WTC11 (cell line): ENCODE results near the gene INTS11. TPM values are rescaled to one million over a fixed set of nuclear protein-coding genes. Genes with fewer than 3 reads are reported as not detected.

Experiments
- ATAC-seq: fragments of 200-7000 bp; cut with Tn5 transposase; 2 replicates; pipeline ENCODE4 v1.10.0; 2021; ENCODE audit warnings: mild to moderate bottlenecking, moderate library complexity
- CTCF ChIA-PET: fragments of 300-600 bp; sonication (Branson Sonifier 250); formaldehyde crosslinking; loops from one replicate; lab custom pipeline; 2021; ENCODE audit warnings: antibody characterized with exemption; lab: Charles Lee
- POLR2A ChIA-PET: fragments of 350-600 bp; sonication (Branson Sonifier 250); formaldehyde crosslinking; loops from one replicate; lab custom pipeline; 2021; ENCODE audit warnings: antibody characterized with exemption; lab: Charles Lee
- DNase-seq: peaks from one replicate; pipeline ENCODE4 v3.0.0; 2021; ENCODE audit warnings: low spot score
- H3K27ac Mint-ChIP-seq: 2 replicates; pipeline ENCODE4 v1.8.0; 2021; ENCODE audit warnings: mixed read lengths
- H3K27me3 Mint-ChIP-seq: 2 replicates; pipeline ENCODE4 v1.8.0; 2021; ENCODE audit warnings: low read depth, mild to moderate bottlenecking, moderate library complexity, mixed read lengths
- H3K36me3 Mint-ChIP-seq: 2 replicates; pipeline ENCODE4 v1.8.0; 2021; ENCODE audit warnings: mixed read lengths
- H3K4me1 Mint-ChIP-seq: 2 replicates; pipeline ENCODE4 v1.8.0; 2022; ENCODE audit warnings: mixed read lengths
- H3K4me3 Mint-ChIP-seq: 2 replicates; pipeline ENCODE4 v1.8.0; 2021; ENCODE audit warnings: mild to moderate bottlenecking, moderate library complexity, mixed read lengths
- H3K9me3 Mint-ChIP-seq: 2 replicates; pipeline ENCODE4 v1.8.0; 2021; ENCODE audit warnings: mixed read lengths
- CREM ChIP-seq: sonication (generic); formaldehyde crosslinking; IDR thresholded peaks from 2 replicates; pipeline ENCODE4 v1.8.1; 2022; ENCODE audit warnings: mild to moderate bottlenecking, missing genetic modification reagents, moderate library complexity
- CTCF ChIP-seq: fragments of 200-600 bp; IDR thresholded peaks from 2 replicates; pipeline ENCODE4 v1.8.0; 2022; ENCODE audit warnings: antibody characterized with exemption
- ERG ChIP-seq: fragments of 250-450 bp; sonication (Bioruptor Pico); IDR thresholded peaks from 2 replicates; pipeline ENCODE4 v1.8.0; 2021; ENCODE audit warnings: mild to moderate bottlenecking
- FOXP1 ChIP-seq: sonication (generic); formaldehyde crosslinking; IDR thresholded peaks from 2 replicates; pipeline ENCODE4 v1.8.0; 2022; ENCODE audit warnings: missing genetic modification reagents, mild to moderate bottlenecking, moderate library complexity, borderline replicate concordance
- IRF1 ChIP-seq: sonication (generic); formaldehyde crosslinking; IDR thresholded peaks from 2 replicates; pipeline ENCODE4 v1.8.0; 2023; ENCODE audit warnings: missing genetic modification reagents
- IRF2 ChIP-seq: sonication (generic); formaldehyde crosslinking; IDR thresholded peaks from 2 replicates; pipeline ENCODE4 v1.8.0; 2022; ENCODE audit warnings: low read depth, missing genetic modification reagents, borderline replicate concordance
- MYBL2 ChIP-seq: sonication (generic); formaldehyde crosslinking; IDR thresholded peaks from 2 replicates; pipeline ENCODE4 v1.8.1; 2023; ENCODE audit warnings: mild to moderate bottlenecking, moderate library complexity, missing genetic modification reagents
- RORB ChIP-seq: fragments of 250-450 bp; sonication (Bioruptor Pico); IDR thresholded peaks from 2 replicates; pipeline ENCODE4 v1.9.0; 2021; ENCODE audit warnings: mild to moderate bottlenecking
- SMAD4 ChIP-seq: sonication (generic); formaldehyde crosslinking; IDR thresholded peaks from 2 replicates; pipeline ENCODE4 v1.8.0; 2022; ENCODE audit warnings: mild to moderate bottlenecking, missing genetic modification reagents
- SP1 ChIP-seq: sonication (generic); formaldehyde crosslinking; conservative IDR thresholded peaks from 2 replicates; pipeline ENCODE4 v1.8.1; 2022; ENCODE audit warnings: missing genetic modification reagents
- TCF7 ChIP-seq: sonication (generic); formaldehyde crosslinking; IDR thresholded peaks from 2 replicates; pipeline ENCODE4 v1.8.0; 2022; ENCODE audit warnings: mild to moderate bottlenecking, low read depth, missing genetic modification reagents, moderate library complexity
- ZNF121 ChIP-seq: sonication (generic); formaldehyde crosslinking; IDR thresholded peaks from 2 replicates; pipeline ENCODE4 v1.8.0; 2023; ENCODE audit warnings: missing genetic modification reagents
- ZNF138 ChIP-seq: sonication (generic); formaldehyde crosslinking; conservative IDR thresholded peaks from 2 replicates; pipeline ENCODE4 v1.8.1; 2022; ENCODE audit warnings: mild to moderate bottlenecking, moderate library complexity, missing genetic modification reagents
- ZNF219 ChIP-seq: sonication (generic); formaldehyde crosslinking; IDR thresholded peaks from 2 replicates; pipeline ENCODE4 v1.8.0; 2023; ENCODE audit warnings: missing genetic modification reagents, mild to moderate bottlenecking, borderline replicate concordance
- ZNF396 ChIP-seq: fragments of 250-450 bp; sonication (Bioruptor Pico); IDR thresholded peaks from 2 replicates; pipeline ENCODE4 v1.8.0; 2021; ENCODE audit warnings: mild to moderate bottlenecking, moderate library complexity, borderline replicate concordance
- ZNF512 ChIP-seq: sonication (generic); formaldehyde crosslinking; IDR thresholded peaks from 2 replicates; pipeline ENCODE4 v1.8.1; 2022; ENCODE audit warnings: missing genetic modification reagents, borderline replicate concordance
- total RNA-seq: library from RNA; stranded (reverse); gene quantifications from 3 replicates; pipeline ENCODE4 v1.2.3, GENCODE V29; 2021
- TF ChIP-seq, protein P1 (sequence below): sonication (generic); formaldehyde crosslinking; IDR thresholded peaks from 2 replicates; pipeline ENCODE4 v1.8.1; 2023; ENCODE audit warnings: mild to moderate bottlenecking, missing genetic modification reagents, moderate library complexity
- TF ChIP-seq, protein P2 (sequence below): sonication (generic); formaldehyde crosslinking; IDR thresholded peaks from 2 replicates; pipeline ENCODE4 v1.8.1; 2023; ENCODE audit warnings: mild to moderate bottlenecking, missing genetic modification reagents, moderate library complexity
- TF ChIP-seq, protein P3 (sequence below): sonication (generic); formaldehyde crosslinking; conservative IDR thresholded peaks from 2 replicates; pipeline ENCODE4 v1.8.1; 2022; ENCODE audit warnings: mild to moderate bottlenecking, missing genetic modification reagents
- TF ChIP-seq, protein P4 (sequence below): sonication (generic); formaldehyde crosslinking; IDR thresholded peaks from 2 replicates; pipeline ENCODE4 v1.8.1; 2023; ENCODE audit warnings: mild to moderate bottlenecking, moderate library complexity, missing genetic modification reagents
- TF ChIP-seq, protein P5 (sequence below): sonication (generic); formaldehyde crosslinking; IDR thresholded peaks from 2 replicates; pipeline ENCODE4 v1.8.0; 2022; ENCODE audit warnings: missing genetic modification reagents

The INTS11 gene
- total RNA-seq, 1 experiment from 2014 or later = 170 TPM

GRCh38 chr1:1330366-1331067, 6.1 kb upstream of the INTS11 start (continued):
- no peak for TF ChIP-seq CTCF
- no peak for TF ChIP-seq ZNF121 (CRISPR knock-in tag)
- no peak for TF ChIP-seq CREM
- no peak for TF ChIP-seq ERG (CRISPR knock-in tag)
- no peak for TF ChIP-seq MYBL2 (CRISPR knock-in tag)
- TF ChIP-seq ZNF219 = no peak
- TF ChIP-seq, protein P1, sequence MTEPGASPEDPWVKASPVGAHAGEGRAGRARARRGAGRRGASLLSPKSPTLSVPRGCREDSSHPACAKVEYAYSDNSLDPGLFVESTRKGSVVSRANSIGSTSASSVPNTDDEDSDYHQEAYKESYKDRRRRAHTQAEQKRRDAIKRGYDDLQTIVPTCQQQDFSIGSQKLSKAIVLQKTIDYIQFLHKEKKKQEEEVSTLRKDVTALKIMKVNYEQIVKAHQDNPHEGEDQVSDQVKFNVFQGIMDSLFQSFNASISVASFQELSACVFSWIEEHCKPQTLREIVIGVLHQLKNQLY (CRISPR knock-in tag) = no peak

- no peak for DNase-seq
- H3K4me1 Mint-ChIP-seq = no peaks in the 10 kb centered on the region
- no peaks in the 10 kb centered on the region for H3K36me3 Mint-ChIP-seq
- H3K9me3 Mint-ChIP-seq = peaks cover 4% of the 10 kb centered on the region
- H3K27ac Mint-ChIP-seq = peak overlapping the region; percentile 84
- ChIA-PET CTCF (interaction anchor here (0.6 kb wide), 1 partner anchor 177 kb away, joined by 4 read pairs; no protein-coding TSS in a partner anchor), POLR2A (no interaction called here)
- H3K27me3 Mint-ChIP-seq = no peaks in the 10 kb centered on the region
- no peak for ATAC-seq
- H3K4me3 Mint-ChIP-seq = no peak overlapping the region
- TF ChIP-seq, protein P2, sequence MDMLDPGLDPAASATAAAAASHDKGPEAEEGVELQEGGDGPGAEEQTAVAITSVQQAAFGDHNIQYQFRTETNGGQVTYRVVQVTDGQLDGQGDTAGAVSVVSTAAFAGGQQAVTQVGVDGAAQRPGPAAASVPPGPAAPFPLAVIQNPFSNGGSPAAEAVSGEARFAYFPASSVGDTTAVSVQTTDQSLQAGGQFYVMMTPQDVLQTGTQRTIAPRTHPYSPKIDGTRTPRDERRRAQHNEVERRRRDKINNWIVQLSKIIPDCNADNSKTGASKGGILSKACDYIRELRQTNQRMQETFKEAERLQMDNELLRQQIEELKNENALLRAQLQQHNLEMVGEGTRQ (CRISPR knock-in tag) = no peak
- TF ChIP-seq SMAD4 (CRISPR knock-in tag) (no peak), FOXP1 (CRISPR knock-in tag) (0 out of 2 replicates have a peak, but pooled peaks have one; percentile 66), TCF7 (CRISPR knock-in tag) (peak; percentile 64; the same call in 1 of the 2 replicates), RORB (CRISPR knock-in tag) (no peak), IRF1 (no peak), IRF2 (CRISPR knock-in tag) (no peak), SP1 (CRISPR knock-in tag) (no peak), ZNF138 (CRISPR knock-in tag) (no peak), ZNF396 (CRISPR knock-in tag) (no peak), ZNF512 (CRISPR knock-in tag) (no peak)
- TF ChIP-seq, protein P3, sequence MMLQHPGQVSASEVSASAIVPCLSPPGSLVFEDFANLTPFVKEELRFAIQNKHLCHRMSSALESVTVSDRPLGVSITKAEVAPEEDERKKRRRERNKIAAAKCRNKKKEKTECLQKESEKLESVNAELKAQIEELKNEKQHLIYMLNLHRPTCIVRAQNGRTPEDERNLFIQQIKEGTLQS (CRISPR knock-in tag) = peak; percentile 55; the same call in 1 of the 2 replicates
- TF ChIP-seq, protein P4, sequence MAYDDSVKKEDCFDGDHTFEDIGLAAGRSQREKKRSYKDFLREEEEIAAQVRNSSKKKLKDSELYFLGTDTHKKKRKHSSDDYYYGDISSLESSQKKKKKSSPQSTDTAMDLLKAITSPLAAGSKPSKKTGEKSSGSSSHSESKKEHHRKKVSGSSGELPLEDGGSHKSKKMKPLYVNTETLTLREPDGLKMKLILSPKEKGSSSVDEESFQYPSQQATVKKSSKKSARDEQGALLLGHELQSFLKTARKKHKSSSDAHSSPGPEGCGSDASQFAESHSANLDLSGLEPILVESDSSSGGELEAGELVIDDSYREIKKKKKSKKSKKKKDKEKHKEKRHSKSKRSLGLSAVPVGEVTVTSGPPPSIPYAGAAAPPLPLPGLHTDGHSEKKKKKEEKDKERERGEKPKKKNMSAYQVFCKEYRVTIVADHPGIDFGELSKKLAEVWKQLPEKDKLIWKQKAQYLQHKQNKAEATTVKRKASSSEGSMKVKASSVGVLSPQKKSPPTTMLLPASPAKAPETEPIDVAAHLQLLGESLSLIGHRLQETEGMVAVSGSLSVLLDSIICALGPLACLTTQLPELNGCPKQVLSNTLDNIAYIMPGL (CRISPR knock-in tag) = no peak
- TF ChIP-seq, protein P5, sequence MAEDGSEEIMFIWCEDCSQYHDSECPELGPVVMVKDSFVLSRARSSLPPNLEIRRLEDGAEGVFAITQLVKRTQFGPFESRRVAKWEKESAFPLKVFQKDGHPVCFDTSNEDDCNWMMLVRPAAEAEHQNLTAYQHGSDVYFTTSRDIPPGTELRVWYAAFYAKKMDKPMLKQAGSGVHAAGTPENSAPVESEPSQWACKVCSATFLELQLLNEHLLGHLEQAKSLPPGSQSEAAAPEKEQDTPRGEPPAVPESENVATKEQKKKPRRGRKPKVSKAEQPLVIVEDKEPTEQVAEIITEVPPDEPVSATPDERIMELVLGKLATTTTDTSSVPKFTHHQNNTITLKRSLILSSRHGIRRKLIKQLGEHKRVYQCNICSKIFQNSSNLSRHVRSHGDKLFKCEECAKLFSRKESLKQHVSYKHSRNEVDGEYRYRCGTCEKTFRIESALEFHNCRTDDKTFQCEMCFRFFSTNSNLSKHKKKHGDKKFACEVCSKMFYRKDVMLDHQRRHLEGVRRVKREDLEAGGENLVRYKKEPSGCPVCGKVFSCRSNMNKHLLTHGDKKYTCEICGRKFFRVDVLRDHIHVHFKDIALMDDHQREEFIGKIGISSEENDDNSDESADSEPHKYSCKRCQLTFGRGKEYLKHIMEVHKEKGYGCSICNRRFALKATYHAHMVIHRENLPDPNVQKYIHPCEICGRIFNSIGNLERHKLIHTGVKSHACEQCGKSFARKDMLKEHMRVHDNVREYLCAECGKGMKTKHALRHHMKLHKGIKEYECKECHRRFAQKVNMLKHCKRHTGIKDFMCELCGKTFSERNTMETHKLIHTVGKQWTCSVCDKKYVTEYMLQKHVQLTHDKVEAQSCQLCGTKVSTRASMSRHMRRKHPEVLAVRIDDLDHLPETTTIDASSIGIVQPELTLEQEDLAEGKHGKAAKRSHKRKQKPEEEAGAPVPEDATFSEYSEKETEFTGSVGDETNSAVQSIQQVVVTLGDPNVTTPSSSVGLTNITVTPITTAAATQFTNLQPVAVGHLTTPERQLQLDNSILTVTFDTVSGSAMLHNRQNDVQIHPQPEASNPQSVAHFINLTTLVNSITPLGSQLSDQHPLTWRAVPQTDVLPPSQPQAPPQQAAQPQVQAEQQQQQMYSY (CRISPR knock-in tag) = 0 out of 2 replicates have a peak, but pooled peaks have one; percentile 32
Measured at GRCh38 chr1:1329304-1330210, 5.1 kb upstream of the INTS11 start.
